DND-41 (cell line): Measurements from ENCODE around the gene SCN9A.

ENCODE experiments used
- ATAC-seq: fragments of 200-7000 bp; cut with Tn5 transposase; 3 replicates; pipeline ENCODE4 v1.9.1; 2021; ENCODE audit warnings: low read depth; ENCODE audit not compliant: insufficient read depth
- DNase-seq: peaks from one replicate; pipeline ENCODE4 v3.0.0-alpha.2; 2020
- H2AFZ ChIP-seq: 2 replicates; pipeline ENCODE4 v1.6.0; 2012; ENCODE audit warnings: low read depth, low read length
- H3K27ac ChIP-seq: 2 replicates; pipeline ENCODE4 v1.5.1; 2012; ENCODE audit warnings: low read length, inconsistent platforms
- H3K27me3 ChIP-seq: fragments of 200-600 bp; sonication (generic); 2 replicates; pipeline ENCODE4 v1.6.0; 2012; ENCODE audit warnings: low read length, mild to moderate bottlenecking, inconsistent platforms; ENCODE audit not compliant: insufficient read depth, poor library complexity
- H3K36me3 ChIP-seq: 2 replicates; pipeline ENCODE4 v1.5.1; 2012; ENCODE audit warnings: low read length, inconsistent platforms; ENCODE audit not compliant: insufficient read depth
- H3K4me1 ChIP-seq: 2 replicates; pipeline ENCODE4 v1.5.1; 2012; ENCODE audit warnings: mild to moderate bottlenecking, low read length; ENCODE audit not compliant: insufficient read depth
- H3K4me2 ChIP-seq: 2 replicates; pipeline ENCODE4 v1.6.0; 2012; ENCODE audit warnings: mild to moderate bottlenecking, moderate library complexity, low read length, inconsistent platforms; ENCODE audit not compliant: insufficient read depth
- H3K4me3 ChIP-seq, 2 experiments: fragments of 200-600 bp in 1 of 2; shearing (Covaris generic) in 1 of 2; 2 replicates each; pipeline ENCODE4 v1.5.1; 2012 to 2016; ENCODE audit warnings: inconsistent platforms in 2 of 2, low read length in 2 of 2, mild to moderate bottlenecking in 2 of 2, low read depth in 1 of 2, moderate library complexity in 1 of 2
- H3K79me2 ChIP-seq: 2 replicates; pipeline ENCODE4 v1.6.0; 2012; ENCODE audit warnings: low read length, inconsistent platforms; ENCODE audit not compliant: insufficient read depth
- H3K9ac ChIP-seq: 2 replicates; pipeline ENCODE4 v1.6.0; 2012; ENCODE audit warnings: low read depth, mild to moderate bottlenecking, inconsistent platforms, low read length, moderate library complexity
- H3K9me3 ChIP-seq: 2 replicates; pipeline ENCODE4 v1.5.1; 2012; ENCODE audit warnings: low read length, moderate library complexity, mild to moderate bottlenecking, inconsistent platforms; ENCODE audit not compliant: insufficient read depth, severe bottlenecking
- H4K20me1 ChIP-seq: 2 replicates; pipeline ENCODE4 v1.6.0; 2012; ENCODE audit warnings: low read length; ENCODE audit not compliant: insufficient read depth
- EZH2 ChIP-seq: IDR thresholded peaks from 3 replicates; pipeline ENCODE4 v1.6.1; 2012; ENCODE audit warnings: borderline replicate concordance, low read depth, mild to moderate bottlenecking, moderate library complexity, low read length, inconsistent platforms; ENCODE audit not compliant: severe bottlenecking
- TF ChIP-seq, protein P1 (sequence below): IDR thresholded peaks from 2 replicates; pipeline ENCODE4 v1.5.1; 2012; ENCODE audit warnings: borderline replicate concordance, low read length, moderate library complexity, mild to moderate bottlenecking; ENCODE audit not compliant: poor library complexity, severe bottlenecking; ENCODE audit errors: extremely low read depth

SCN9A gene

DNA sequence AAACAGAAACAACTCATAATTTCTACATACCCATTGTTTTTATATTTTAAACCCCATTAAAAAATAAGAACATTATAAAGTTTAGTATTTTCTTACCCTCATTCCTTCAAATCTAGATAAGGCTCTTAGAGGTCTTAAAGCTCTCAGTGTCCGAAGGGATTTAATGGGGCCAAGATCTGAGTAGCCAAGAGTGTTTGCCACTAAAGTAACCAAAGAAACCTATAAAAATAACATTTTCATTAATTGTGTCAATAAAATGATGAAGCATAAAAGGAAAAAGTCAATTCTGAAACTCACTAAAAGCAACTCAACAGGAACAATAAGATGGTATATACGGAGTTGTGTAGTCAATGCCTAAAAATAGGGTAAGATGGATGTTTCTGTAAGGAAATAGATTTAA lies 142.5 kb downstream of the SCN9A start:
- Histone ChIP-seq H3K27ac (no peak overlapping the region), H3K9ac (no peak overlapping the region), H3K79me2 (no peaks in the 10 kb centered on the region), H3K36me3 (no peaks in the 10 kb centered on the region), H3K9me3 (no peaks in the 10 kb centered on the region), H3K4me1 (no peaks in the 10 kb centered on the region), H3K4me2 (no peak overlapping the region), H3K27me3 (no peaks in the 10 kb centered on the region), H4K20me1 (no peaks in the 10 kb centered on the region), H3K4me3 (no peak overlapping the region), H2AFZ (no peak overlapping the region)
- ATAC-seq = no peak
- TF ChIP-seq, protein P1, sequence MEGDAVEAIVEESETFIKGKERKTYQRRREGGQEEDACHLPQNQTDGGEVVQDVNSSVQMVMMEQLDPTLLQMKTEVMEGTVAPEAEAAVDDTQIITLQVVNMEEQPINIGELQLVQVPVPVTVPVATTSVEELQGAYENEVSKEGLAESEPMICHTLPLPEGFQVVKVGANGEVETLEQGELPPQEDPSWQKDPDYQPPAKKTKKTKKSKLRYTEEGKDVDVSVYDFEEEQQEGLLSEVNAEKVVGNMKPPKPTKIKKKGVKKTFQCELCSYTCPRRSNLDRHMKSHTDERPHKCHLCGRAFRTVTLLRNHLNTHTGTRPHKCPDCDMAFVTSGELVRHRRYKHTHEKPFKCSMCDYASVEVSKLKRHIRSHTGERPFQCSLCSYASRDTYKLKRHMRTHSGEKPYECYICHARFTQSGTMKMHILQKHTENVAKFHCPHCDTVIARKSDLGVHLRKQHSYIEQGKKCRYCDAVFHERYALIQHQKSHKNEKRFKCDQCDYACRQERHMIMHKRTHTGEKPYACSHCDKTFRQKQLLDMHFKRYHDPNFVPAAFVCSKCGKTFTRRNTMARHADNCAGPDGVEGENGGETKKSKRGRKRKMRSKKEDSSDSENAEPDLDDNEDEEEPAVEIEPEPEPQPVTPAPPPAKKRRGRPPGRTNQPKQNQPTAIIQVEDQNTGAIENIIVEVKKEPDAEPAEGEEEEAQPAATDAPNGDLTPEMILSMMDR = no peak
- no peak for TF ChIP-seq EZH2
- no peak for DNase-seq

DNA sequence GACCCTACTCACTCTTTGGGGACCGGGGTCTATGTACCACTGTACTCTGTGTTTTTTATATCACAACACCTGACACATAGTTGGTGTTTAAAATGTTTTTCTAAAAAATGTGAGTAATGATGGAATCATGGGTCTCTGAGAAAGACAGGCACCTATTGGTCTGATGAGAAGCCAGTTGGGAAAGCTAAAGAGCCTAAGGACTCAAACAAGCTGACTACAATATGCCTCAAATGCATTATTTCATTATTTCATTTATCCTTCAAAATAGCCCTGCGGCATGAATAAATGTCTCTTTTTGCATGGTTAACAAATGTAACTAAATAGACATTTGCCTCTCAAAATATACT lies 145.0 kb downstream of the SCN9A start:
- no peak overlapping the region for H3K9ac ChIP-seq
- no peaks in the 10 kb centered on the region for H3K79me2 ChIP-seq
- no peaks in the 10 kb centered on the region for H3K27me3 ChIP-seq
- no peaks in the 10 kb centered on the region for H3K9me3 ChIP-seq
- H3K36me3 ChIP-seq = no peaks in the 10 kb centered on the region
- TF ChIP-seq EZH2 = no peak
- TF ChIP-seq, protein P1 = no peak
- DNase-seq (no peak), ATAC-seq (no peak)
- H3K27ac ChIP-seq = no peak overlapping the region
- H4K20me1 ChIP-seq = no peaks in the 10 kb centered on the region
- H2AFZ ChIP-seq = no peak overlapping the region
- H3K4me3 ChIP-seq = no peak overlapping the region
- no peaks in the 10 kb centered on the region for H3K4me1 ChIP-seq
- no peak overlapping the region for H3K4me2 ChIP-seq

DNA sequence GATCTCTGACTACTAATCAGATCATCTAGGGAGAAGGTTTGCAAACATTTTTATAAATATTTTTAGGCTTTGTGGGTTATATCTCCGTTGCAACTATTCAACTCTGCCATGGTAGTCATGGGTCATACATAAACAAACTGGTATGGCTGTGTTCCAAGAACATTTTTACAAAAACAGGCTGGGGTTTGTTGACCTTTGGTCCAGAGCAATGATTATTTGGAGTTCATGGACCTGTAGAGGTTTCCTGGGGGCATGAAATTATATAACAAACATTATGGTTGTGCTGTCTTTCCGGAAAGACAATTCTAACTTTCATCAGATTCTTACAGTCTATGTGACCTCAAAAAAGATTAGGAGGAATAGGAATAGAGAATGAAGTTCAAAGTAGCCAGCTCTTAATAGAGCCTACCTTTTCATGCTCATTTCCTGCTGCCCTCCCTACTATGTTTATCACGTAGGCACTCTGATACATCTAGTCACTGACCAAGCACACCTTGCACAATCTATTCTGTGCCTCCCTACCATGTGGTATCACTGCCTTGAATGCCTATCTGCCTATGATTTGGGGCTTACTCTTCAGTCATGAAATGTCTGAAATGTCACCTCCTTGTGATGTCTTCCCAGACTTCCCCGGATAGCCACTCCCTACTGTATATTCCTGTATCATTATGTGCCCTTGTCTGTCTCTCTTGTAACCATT lies 145.6 kb downstream of the SCN9A start:
- no peak overlapping the region for H3K4me3 ChIP-seq
- no peak overlapping the region for H3K9ac ChIP-seq
- no peak for ATAC-seq
- no peaks in the 10 kb centered on the region for H3K9me3 ChIP-seq
- H3K27ac ChIP-seq = no peak overlapping the region
- H2AFZ ChIP-seq = no peak overlapping the region
- H3K79me2 ChIP-seq = no peaks in the 10 kb centered on the region
- H3K4me2 ChIP-seq = no peak overlapping the region
- no peaks in the 10 kb centered on the region for H3K36me3 ChIP-seq
- TF ChIP-seq EZH2 = no peak
- TF ChIP-seq, protein P1 = no peak
- no peak for DNase-seq
- no peaks in the 10 kb centered on the region for H3K4me1 ChIP-seq
- no peaks in the 10 kb centered on the region for H4K20me1 ChIP-seq
- no peaks in the 10 kb centered on the region for H3K27me3 ChIP-seq

DNA sequence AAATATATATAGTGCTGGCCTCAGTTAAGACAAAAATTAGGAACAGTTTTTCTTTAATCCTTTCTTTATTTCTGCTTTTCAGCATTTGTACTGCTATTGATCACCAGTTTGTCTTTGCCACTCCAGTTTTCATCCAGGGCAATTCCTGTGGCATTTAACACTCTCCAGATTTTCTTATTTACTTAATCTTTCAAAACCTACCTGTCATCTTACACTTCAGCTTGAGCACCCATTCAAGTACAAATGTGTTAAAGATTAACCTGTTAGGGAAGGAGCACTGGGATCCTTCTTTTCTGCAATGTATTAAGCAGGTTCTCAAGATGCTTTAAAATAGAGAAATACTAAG lies 146.1 kb downstream of the SCN9A start:
- H3K36me3 ChIP-seq = no peaks in the 10 kb centered on the region
- H3K27me3 ChIP-seq = no peaks in the 10 kb centered on the region
- TF ChIP-seq, protein P1 = no peak
- no peak for TF ChIP-seq EZH2
- no peaks in the 10 kb centered on the region for H4K20me1 ChIP-seq
- H3K9me3 ChIP-seq = no peaks in the 10 kb centered on the region
- H2AFZ ChIP-seq = no peak overlapping the region
- no peak overlapping the region for H3K4me3 ChIP-seq
- DNase-seq (no peak), ATAC-seq (no peak)
- no peaks in the 10 kb centered on the region for H3K4me1 ChIP-seq
- no peaks in the 10 kb centered on the region for H3K79me2 ChIP-seq
- H3K4me2 ChIP-seq = no peak overlapping the region
- H3K27ac ChIP-seq = no peak overlapping the region
- no peak overlapping the region for H3K9ac ChIP-seq
